Measurements from ENCODE around the gene NOTCH2. TPM values are rescaled to one million over a fixed set of nuclear protein-coding genes. Genes with fewer than 3 reads are reported as not detected.

NOTCH2 gene
- total and polyA plus RNA-seq, 2 experiments from 2014 or later: 8.5 to 56.6 TPM

DNA sequence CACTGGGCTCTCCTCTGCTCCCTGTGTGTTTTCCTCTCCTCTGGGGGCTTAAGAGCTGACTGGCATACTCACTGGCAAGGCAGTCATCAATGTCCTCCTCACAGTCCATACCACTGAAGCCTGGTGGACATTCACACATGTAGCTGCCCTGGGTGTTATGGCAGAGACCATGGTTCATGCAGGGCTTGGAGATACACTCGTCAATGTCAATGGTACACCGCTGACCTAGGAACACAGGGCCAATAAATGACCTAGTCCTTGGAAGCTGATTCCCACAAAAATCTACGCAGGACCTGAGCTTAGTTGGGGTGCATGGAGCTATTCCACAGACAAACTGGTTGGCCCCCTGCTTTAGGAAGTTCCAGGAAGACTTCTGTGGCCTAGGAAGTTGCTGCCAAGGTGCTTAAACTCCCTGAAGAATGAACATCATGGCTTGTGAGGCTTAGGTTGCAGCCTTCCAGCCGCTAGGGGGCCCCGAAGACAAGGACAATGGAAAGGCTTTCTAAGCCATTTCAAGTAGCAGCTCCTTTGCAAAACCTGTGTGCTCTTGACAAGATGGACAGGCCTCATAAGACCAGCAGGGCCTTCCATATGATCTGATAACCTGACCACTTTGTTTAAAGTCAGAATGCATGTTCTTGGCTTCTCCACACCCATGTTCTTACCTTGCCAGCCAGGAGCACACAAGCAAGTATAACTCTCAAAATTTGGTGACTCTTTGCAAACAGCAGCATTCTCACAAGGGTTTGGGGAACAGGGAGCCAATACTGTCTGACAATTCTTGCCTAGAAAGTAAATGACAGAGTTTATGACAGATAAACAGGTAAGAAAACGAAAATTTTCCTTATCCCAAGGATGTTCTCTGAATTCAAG is 120.9 kb downstream of the NOTCH2 start:
- TF ChIP-seq CTCF (conservative IDR thresholded peaks at IDR 0.05; ENCODE audit: low read depth in 2 of 2) (peak; percentile 91 to 92), JUNB (IDR thresholded peaks at IDR 0.05; ENCODE audit: unreplicated experiment) (no peak)
- H3K4me1 Mint-ChIP-seq: no peaks in the 10 kb centered on the region
- no peak overlapping the region for H3K4me2 ChIP-seq
- H3K36me3 ChIP-seq (ENCODE audit: insufficient read depth): 0 out of 2 replicates have a peak, but pooled peaks cover 11% of the 10 kb centered on the region
- H3K36me3 Mint-ChIP-seq (ENCODE audit: low read depth): peaks cover 9% of the 10 kb centered on the region; the same call in 2 of the 3 replicates
- no peaks in the 10 kb centered on the region for H4K20me1 ChIP-seq (replicated peaks; ENCODE audit: insufficient read depth)
- no peaks in the 10 kb centered on the region for H3K9me3 Mint-ChIP-seq
- H3K9me2 ChIP-seq (ENCODE audit: insufficient read depth): no peaks in the 10 kb centered on the region
- no peaks in the 10 kb centered on the region for H3K27me3 ChIP-seq (ENCODE audit: insufficient read depth)
- no peak overlapping the region for H3K27ac ChIP-seq (ENCODE audit: low read depth)
- no peak overlapping the region for H3K27ac Mint-ChIP-seq
- H3K4me3 Mint-ChIP-seq: no peak overlapping the region
- no peak overlapping the region for H2AFZ ChIP-seq
- H3K79me2 ChIP-seq (replicated peaks; ENCODE audit: insufficient read depth): no peaks in the 10 kb centered on the region
- DNase-seq (ENCODE audit: low spot score) (peak; percentile 93), ATAC-seq (peak; percentile 97)
- H3K4me1 ChIP-seq (ENCODE audit: insufficient read depth): no peaks in the 10 kb centered on the region
- no peak overlapping the region for H3K4me3 ChIP-seq
- H3K27me3 Mint-ChIP-seq (ENCODE audit: insufficient read depth, low read depth, poor library complexity): no peaks in the 10 kb centered on the region
- H3F3A ChIP-seq (replicated peaks; ENCODE audit: low read depth): no peaks in the 10 kb centered on the region

- H3K27me3 Mint-ChIP-seq (ENCODE audit: insufficient read depth, low read depth, poor library complexity): no peaks in the 10 kb centered on the region
- no peaks in the 10 kb centered on the region for H3K4me1 ChIP-seq (ENCODE audit: insufficient read depth)
- no peak overlapping the region for H3K4me3 Mint-ChIP-seq
- no peak overlapping the region for H3K27ac ChIP-seq (ENCODE audit: low read depth)
- DNase-seq (ENCODE audit: low spot score): no peak
- H2AFZ ChIP-seq: no peak overlapping the region
- H3K4me3 ChIP-seq: no peak overlapping the region
- TF ChIP-seq CTCF (conservative IDR thresholded peaks at IDR 0.05; ENCODE audit: low read depth in 2 of 2): no peak
- TF ChIP-seq POLR2AphosphoS5 (IDR thresholded peaks at IDR 0.05; ENCODE audit: low read depth): no peak
- TF ChIP-seq ETS1 (IDR thresholded peaks at IDR 0.05): no peak
- no peak for TF ChIP-seq EZH2phosphoT487 (IDR thresholded peaks at IDR 0.05; ENCODE audit: unreplicated experiment)
- TF ChIP-seq ZNF331 (CRISPR knock-in tag; IDR thresholded peaks at IDR 0.05; ENCODE audit: low read depth): no peak
- no peak for TF ChIP-seq NANOG (IDR thresholded peaks at IDR 0.05; ENCODE audit: borderline replicate concordance)
- TF ChIP-seq STAT1 (IDR thresholded peaks at IDR 0.05; ENCODE audit: unreplicated experiment): no peak
- TF ChIP-seq ZNF462 (CRISPR knock-in tag; IDR thresholded peaks at IDR 0.05): no peak
- TF ChIP-seq JUNB (IDR thresholded peaks at IDR 0.05; ENCODE audit: unreplicated experiment): no peak
- ATAC-seq: no peak
- H3K4me1 Mint-ChIP-seq: no peaks in the 10 kb centered on the region
- H3K79me2 ChIP-seq (replicated peaks; ENCODE audit: insufficient read depth): no peaks in the 10 kb centered on the region
- no peaks in the 10 kb centered on the region for H3F3A ChIP-seq (replicated peaks; ENCODE audit: low read depth)
- no peak overlapping the region for H3K27ac Mint-ChIP-seq
- H3K36me3 Mint-ChIP-seq (ENCODE audit: low read depth): peaks cover 6% of the 10 kb centered on the region; the same call in 1 of the 3 replicates
- 0 out of 2 replicates have a peak, but pooled peaks cover 11% of the 10 kb centered on the region for H3K36me3 ChIP-seq (ENCODE audit: insufficient read depth)
- no peaks in the 10 kb centered on the region for H3K27me3 ChIP-seq (ENCODE audit: insufficient read depth)
- H3K9me3 Mint-ChIP-seq: no peaks in the 10 kb centered on the region
- no peaks in the 10 kb centered on the region for H4K20me1 ChIP-seq (replicated peaks; ENCODE audit: insufficient read depth)
- H3K4me2 ChIP-seq: no peak overlapping the region
- H3K9me2 ChIP-seq (ENCODE audit: insufficient read depth): no peaks in the 10 kb centered on the region
These were observed 122.0 kb downstream of the NOTCH2 start for GRCh38 chr1:119947468-119947867.

All from GM23338 (cell line).